ENCODE results near the gene BRCA1. TPM values are rescaled to one million over a fixed set of nuclear protein-coding genes. Genes with fewer than 3 reads are reported as not detected.
A peak's percentile ranks its signal among the peaks of the same experiment; 100 is the strongest.

Gene BRCA1
- polyA plus RNA-seq, 2 of the 4 experiments (the other 2 are of a cell fraction): 41.0 to 71.8 TPM

GRCh38 chr17:43020030-43020621 lies 105.0 kb downstream of the BRCA1 start:
- TF ChIP-seq MAFK (IDR thresholded peaks at IDR 0.05; ENCODE audit: partially characterized antibody): no peak
- no peak for TF ChIP-seq SREBF2 (IDR thresholded peaks at IDR 0.05)
- no peak for TF ChIP-seq CBX8 (IDR thresholded peaks at IDR 0.05)
- no peak for TF ChIP-seq POLR2A (IDR thresholded peaks at IDR 0.05; ENCODE audit: low read length)
- peak overlapping the region; percentile 6 to 92; a peak in 4 of 6 replicates for H3K27ac ChIP-seq
- ATAC-seq: no peak
- H3K4me2 ChIP-seq: peak overlapping the region; percentile 98
- no peak for DNase-seq (ENCODE audit: low read depth in 1 of 2, low spot score in 1 of 2)
- no peak overlapping the region for H3K4me3 ChIP-seq
- CTCF ChIA-PET: interaction anchor here (1.0 to 3.1 kb wide), 4 partner anchors 7 to 22 kb away, joined by 3 to 11 read pairs (median 7); partner anchors contain the start of gene RPL27
- POLR2A ChIA-PET: interaction anchor here (1.1 to 6.0 kb wide), 3 partner anchors 13 to 296 kb away, joined by 3 to 40 read pairs (median 14); partner anchors contain the start of genes IFI35 and RPL27
- 78% methylated on average over 5 of the region's 6 CpGs for whole genome bisulfite sequencing (ENCODE audit: missing lambda C conversion rate)
- FAIRE-seq: no peak
- H3K9me3 ChIP-seq: no peaks in the 10 kb centered on the region
- peaks cover 29% of the 10 kb centered on the region for H3K4me1 ChIP-seq

- WGBS (ENCODE audit: missing lambda C conversion rate): 44% methylated on average over 7 of the region's 7 CpGs
- DNase-seq (ENCODE audit: low read depth in 1 of 2, low spot score in 1 of 2): no peak
- Histone ChIP-seq H3K9me3 (no peaks in the 10 kb centered on the region), H3K4me1 (peaks cover 29% of the 10 kb centered on the region), H3K4me3 (no peak overlapping the region), H3K4me2 (peak overlapping the region; percentile 98), H3K27ac (peak overlapping the region; percentile 6 to 92; a peak in 4 of 6 replicates)
- FAIRE-seq: no peak
- TF ChIP-seq BCL3 (IDR thresholded peaks at IDR 0.05): no peak
- TF ChIP-seq CEBPB (IDR thresholded peaks at IDR 0.05): no peak
- TF ChIP-seq PBX3 (IDR thresholded peaks at IDR 0.05): no peak
- no peak for TF ChIP-seq GATA3 (IDR thresholded peaks at IDR 0.05; ENCODE audit: borderline replicate concordance)
- no peak for TF ChIP-seq CTCF (IDR thresholded peaks at IDR 0.05)
- no peak for TF ChIP-seq ATOH8 (CRISPR knock-in tag; IDR thresholded peaks at IDR 0.05; ENCODE audit: low read depth)
- TF ChIP-seq FOSB (CRISPR knock-in tag; IDR thresholded peaks at IDR 0.05): no peak
- TF ChIP-seq EHF (CRISPR knock-in tag; IDR thresholded peaks at IDR 0.05): no peak
- no peak for TF ChIP-seq ZSCAN20 (CRISPR knock-in tag; IDR thresholded peaks at IDR 0.05)
- TF ChIP-seq RCOR1 (IDR thresholded peaks at IDR 0.05; ENCODE audit: low read depth, low read length): no peak
- TF ChIP-seq HOXB5 (CRISPR knock-in tag; IDR thresholded peaks at IDR 0.05): no peak
- no peak for TF ChIP-seq RARB (CRISPR knock-in tag; IDR thresholded peaks at IDR 0.05)
- TF ChIP-seq JUN (IDR thresholded peaks at IDR 0.05): no peak
- no peak for TF ChIP-seq KDM5A (IDR thresholded peaks at IDR 0.05)
- no peak for TF ChIP-seq RFX5 (IDR thresholded peaks at IDR 0.05)
- no peak for TF ChIP-seq HOXB13 (CRISPR knock-in tag; IDR thresholded peaks at IDR 0.05; ENCODE audit: low read depth)
- no peak for TF ChIP-seq BHLHE40 (IDR thresholded peaks at IDR 0.05; ENCODE audit: low read depth, low read length)
- TF ChIP-seq FOXS1 (CRISPR knock-in tag; IDR thresholded peaks at IDR 0.05): no peak
- TF ChIP-seq CBX2 (IDR thresholded peaks at IDR 0.05; ENCODE audit: borderline replicate concordance, low read depth): no peak
- no peak for TF ChIP-seq RAD21 (conservative IDR thresholded peaks at IDR 0.05 in 1 of 2, IDR thresholded peaks at IDR 0.05 in 1 of 2)
- ChIA-PET POLR2A (interaction anchor here (6.0 kb wide), 1 partner anchor 21 kb away, joined by 40 read pairs; the partner anchor contains the start of gene RPL27), CTCF (interaction anchor here (0.8 to 3.1 kb wide), 3 partner anchors 9 to 21 kb away, joined by 3 to 11 read pairs (median 3); partner anchors contain the start of gene RPL27)
- ATAC-seq: no peak
These were observed 105.7 kb downstream of the BRCA1 start for GRCh38 chr17:43019418-43019817.
